Astrocyte (in vitro differentiated cells and primary cell): ENCODE measurements around the gene EIF2D.

Source experiments
- CTCF ChIP-seq: IDR thresholded peaks from 2 replicates; pipeline ENCODE4 v1.5.1; 2011; ENCODE audit warnings: low read depth, mild to moderate bottlenecking, inconsistent platforms, low read length, moderate library complexity; ENCODE audit not compliant: insufficient read depth
- EZH2 ChIP-seq: IDR thresholded peaks from 2 replicates; pipeline ENCODE4 v1.6.1; 2012; ENCODE audit warnings: mild to moderate bottlenecking, low read length, inconsistent platforms; ENCODE audit not compliant: insufficient read depth

GRCh38 chr1:206654828-206655227 is 42.6 kb upstream of the EIF2D start:
- no peak for TF ChIP-seq EZH2
- no peak for TF ChIP-seq CTCF
